Dermis blood vessel endothelial cell (primary cell): ENCODE results near the gene NXPE4. TPM values are rescaled to one million over a fixed set of nuclear protein-coding genes. Genes with fewer than 3 reads are reported as not detected.
"Not testable (repeated sequence)": the region's sequence is repeated elsewhere in the genome, so short reads cannot be mapped to it uniquely, and the experiment has no call there.

Experiments
- DNase-seq: peaks from one replicate; pipeline ENCODE4 v3.0.0; 2010
- total RNA-seq: library from RNA; depleted of rRNA; stranded (reverse); fragments of >200 nt; gene quantifications from 2 replicates; pipeline ENCODE4 v1.2.3, GENCODE V29; 2014

Gene NXPE4
- not detected in 2 replicates for total RNA-seq

DNA sequence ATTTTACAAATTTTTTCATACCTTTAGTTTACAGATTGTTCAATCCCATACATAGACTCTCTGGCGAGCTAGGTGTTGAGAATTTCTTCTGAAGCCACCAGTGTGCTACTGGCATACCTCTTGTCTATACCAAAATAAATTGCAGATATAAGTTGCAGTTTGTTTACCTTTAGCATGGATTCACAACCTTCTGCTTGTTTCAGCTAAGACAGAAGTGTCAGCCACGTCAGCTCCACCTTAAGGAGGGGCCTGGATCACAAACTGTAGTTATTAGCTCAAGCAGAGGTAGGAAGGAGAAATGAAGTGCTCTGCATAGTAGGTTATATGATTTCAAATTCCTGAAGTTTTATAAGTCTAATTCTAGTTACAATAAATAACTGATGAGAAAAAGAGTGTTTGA is at the start of gene NXPE4:
NXPE4 (minus strand) TSS at position 216 of the 400 bp plus-strand sequence. CDS start 1,027 bp downstream, outside the sequence.
- DNase-seq: no peak

DNA sequence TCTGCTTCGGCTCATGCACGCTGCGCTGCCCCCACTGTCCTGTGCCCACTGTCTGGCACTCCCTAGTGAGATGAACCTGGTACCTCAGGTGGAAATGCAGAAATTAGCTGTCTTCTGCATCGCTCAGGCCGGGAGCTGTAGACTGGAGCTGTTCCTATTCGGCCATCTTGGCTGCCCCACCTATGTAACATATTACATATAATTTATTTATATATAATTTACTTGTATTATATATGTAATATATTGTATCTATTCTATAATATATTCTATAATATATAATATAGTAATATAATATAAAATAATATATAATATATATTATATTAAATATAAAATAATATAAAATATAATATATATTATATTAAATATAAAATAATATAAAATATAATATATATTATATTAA is 43.9 kb upstream of the NXPE4 start:
- not testable (repeated sequence) for DNase-seq

DNA sequence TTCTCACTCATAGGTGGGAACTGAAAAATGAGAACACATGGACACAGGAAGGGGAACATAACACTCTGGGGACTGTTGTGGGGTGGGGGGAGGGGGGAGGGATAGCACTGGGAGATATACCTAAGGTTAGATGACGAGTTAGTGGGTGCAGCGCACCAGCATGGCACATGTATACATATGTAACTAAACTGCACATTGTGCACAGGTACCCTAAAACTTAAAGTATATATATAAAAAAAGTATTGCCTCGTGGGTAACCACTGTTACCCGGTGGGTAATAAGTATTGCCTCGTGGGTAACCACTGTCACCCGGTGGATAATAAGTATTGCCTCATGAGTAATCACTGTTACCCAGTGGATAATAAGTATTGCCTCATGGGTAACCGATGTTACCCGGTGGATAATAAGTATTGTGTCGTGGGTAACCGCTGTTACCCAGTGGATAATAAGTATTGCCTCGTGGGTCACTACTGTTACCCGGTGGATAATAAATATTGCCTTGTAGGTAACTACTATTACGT is 35.9 kb upstream of the NXPE4 start:
- DNase-seq: not testable (repeated sequence)

DNA sequence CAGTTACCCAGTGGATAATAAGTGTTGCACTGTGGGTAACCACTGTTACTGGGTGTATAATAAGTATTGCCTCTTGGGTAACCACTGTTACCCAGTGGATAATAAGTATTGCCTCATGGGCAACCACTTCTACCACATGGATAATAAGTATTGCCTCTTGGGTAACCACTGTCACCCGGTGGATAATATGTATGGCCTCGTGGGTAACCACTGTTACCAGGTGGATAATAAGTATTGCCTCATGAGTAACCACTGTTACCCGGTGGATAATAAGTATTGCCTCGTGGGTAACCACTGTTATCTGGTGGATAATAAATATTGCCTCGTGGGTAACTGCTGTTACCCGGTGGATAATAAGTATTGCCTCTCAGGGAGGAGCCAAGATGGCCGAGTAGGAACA is 29.7 kb upstream of the NXPE4 start:
- DNase-seq: no peak

DNA sequence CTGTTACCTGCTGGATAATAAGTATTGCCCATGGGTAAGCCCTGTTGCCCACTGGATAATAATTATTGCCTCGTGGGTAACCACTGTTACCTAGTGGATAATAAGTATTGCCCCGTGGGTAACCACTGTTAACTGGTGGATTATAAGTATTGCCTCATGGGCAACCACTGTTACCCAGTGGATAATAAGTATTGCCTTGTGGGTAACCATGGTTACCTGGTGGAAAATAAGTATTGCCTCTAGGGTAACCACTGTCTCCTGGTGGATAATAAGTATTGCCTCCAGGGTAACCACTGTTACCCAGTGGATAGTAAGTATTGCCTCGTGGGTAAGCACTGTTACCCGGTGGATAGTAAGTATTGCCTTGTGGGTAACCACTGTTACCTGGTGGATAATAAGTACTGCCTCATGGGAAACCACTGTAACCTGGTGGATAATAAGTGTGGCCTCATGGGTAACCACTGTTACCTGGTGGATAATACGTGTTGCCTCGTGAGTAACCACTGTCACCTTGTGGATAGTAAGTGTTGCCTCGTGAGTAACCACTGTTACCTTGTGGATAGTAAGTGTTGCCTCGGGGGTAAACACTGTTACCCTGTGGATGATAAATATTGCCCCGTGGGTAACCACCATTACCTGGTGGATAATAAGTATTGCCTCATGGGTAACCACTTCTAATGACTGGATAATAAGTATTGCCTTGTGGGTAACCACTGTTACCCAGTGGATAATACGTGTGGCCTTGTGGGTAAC is 29.0 kb upstream of the NXPE4 start:
- no peak for DNase-seq

DNA sequence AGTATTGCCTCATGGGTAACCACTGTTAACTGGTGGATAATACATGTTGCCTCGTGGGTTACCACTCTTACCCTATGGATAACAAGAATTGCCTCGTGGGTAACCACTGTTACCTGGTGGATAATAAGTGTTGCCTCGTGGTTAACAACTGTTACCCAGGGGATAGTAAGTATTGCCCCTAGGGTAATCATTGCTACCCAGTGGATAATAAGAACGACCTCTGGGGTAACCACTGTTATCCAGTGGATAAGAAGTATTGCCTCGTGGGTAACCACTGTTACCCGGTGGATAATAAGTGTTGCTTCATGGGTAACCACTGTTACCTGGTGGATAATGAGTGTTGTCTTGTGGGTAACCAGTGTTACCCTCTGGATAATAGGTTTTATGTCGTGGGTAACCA is 28.1 kb upstream of the NXPE4 start:
- no peak for DNase-seq

DNA sequence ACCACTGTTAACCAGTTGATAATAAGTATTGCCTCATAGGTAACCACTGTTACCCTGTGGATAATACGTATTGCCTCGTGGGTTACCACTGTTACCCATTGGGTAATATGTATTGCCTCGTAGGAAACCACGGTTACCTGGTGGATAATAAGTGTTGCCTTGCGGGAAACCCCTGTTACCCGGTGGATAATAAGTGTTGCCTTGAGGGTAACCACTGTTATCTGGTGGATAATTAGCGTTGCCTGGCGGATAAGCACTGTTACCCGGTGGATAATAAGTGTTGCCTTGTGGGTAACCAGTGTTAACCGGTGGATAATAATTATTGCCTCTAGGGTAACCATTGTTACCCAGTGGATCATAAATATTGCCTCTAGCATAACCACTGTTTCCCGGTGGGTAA is 27.3 kb upstream of the NXPE4 start:
- DNase-seq: no peak

DNA sequence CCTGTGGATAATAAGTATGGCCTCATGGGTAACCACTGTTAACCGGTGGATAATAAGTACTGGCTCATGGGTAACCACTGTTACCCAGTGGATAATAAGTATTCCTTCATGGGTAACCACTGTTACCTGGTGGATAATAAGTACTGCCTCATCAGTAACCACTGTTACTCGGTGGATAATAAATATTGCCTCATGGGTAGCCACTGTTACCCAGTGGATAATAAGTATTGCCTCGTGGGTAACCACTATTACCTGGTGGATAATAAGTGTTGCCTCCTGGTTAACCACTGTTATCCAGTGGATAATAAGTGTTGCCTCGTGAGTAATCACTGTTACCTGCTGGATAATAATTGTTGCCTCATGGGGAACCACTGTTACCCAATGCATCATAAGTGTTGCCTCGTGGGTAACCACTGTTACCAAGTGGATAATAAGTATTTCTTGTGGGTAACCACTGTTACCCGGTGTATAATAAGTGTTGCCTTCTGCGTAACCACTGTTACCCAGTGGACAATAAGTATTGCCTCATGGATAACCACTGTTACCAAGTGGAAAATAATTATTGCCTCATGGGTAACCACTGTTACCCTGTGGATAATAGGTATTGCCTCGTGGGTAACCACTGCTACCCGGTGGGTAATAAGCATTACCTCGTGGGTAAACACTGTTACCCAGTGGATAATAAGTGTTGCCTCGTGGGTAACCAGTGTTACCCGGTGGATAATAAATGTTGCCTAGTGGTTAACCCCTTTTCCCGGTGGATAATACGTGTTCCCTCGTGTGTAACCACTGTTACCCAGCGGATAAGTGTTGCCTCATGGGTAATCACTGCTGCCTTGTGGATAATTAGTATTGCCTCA is 26.6 kb upstream of the NXPE4 start:
- no peak for DNase-seq

DNA sequence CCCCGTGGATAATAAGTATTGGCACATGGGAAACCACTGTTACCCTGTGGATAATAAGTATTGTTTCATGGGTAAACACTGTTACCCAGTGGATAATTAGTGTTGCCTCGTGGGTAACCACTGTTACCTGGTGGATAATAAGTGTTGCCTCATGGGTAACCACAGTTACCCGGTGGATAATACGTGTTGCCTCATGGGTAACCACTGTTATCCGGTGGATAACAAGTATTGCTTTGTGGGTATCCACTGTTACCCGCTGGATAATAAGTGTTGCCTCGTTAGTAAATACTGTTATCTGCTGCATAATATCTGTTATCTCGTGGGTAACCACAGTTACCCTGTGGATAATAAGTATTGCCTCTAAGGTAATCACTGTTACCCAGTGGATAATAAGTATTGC is 25.5 kb upstream of the NXPE4 start:
- DNase-seq: no peak

DNA sequence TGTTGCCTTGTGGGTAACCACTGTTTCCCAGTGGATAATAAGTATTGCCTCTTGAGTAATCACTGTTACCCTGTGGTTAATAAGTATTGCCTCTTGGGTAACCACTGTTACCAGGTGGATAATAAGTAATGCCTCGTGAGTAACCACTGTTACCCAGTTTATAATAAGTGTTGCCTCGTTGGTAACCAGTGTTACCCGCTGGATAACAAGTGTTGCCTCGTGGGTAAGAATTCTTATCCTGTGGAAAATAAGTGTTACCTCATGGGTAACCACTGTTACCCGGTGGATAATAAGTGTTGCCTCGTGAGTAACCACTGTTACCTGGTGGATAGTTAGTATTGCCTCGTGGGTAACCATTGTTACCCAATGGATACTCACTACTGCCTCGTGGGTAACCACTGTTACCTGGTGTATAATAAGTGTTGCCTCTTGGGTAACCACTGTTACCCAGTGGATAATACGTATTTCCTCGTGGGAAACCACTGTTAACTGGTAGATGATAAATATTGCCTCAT is 24.1 kb upstream of the NXPE4 start:
- DNase-seq: no peak

DNA sequence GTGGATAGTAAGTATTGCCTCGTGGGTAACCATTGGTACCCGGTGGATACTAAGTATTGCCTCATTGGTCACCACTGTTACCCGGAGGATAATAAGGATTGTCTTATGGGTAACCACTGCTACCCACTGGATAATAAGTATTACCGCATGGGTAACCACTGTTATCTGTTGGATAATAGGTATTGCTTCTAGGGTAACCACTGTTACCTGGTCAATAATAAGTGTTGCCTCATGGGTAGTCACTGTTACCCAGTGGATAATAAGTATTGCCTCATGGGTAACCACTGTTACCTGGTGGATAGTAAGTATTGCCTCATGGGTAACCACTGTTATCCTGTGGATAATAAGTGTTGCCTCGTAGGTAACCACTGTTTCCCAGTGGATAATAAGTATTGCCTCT is 22.6 kb upstream of the NXPE4 start:
- no peak for DNase-seq

DNA sequence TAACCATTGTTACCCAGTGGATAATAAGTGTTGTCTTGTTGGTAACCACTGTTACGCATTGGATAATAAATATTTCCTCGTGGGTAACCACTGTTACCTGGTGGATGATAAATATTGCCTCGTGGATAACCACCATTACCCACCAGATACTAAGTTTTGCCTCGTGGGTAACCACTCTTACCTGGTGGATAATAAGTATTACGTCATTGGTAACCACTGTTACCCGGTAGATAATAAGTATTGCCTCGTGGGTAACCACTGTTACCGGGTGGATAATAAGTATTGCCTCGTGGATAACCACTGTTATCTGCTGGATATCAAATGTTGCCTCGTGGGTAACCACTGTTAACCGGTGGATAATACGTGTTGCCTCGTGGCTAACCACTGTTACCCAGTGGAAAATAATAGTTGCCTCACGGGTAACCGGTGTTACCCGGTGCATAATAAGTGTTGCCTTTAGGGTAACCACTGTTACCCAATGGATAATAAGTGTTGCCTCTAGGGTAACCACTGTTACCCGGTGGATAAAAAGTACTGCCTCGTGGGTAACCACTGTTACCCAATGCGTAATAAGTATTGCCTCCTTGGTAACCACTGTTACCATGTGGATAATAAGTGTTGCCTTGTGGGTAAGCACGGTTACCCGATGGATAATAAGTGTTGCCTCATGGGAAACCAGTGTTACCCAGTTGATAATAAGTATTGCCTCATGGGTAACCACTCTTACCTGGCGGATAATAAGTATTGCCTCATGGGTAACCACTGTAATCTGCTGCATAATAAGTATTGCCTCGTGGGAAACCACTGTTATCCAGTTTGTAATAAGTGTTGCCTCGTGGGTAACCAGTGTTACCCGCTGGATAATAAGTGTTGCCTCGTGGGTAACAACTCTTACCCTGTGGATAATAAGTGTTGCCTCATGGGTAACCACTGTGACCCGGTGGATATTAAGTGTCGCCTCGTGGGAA is 21.9 kb upstream of the NXPE4 start:
- no peak for DNase-seq

DNA sequence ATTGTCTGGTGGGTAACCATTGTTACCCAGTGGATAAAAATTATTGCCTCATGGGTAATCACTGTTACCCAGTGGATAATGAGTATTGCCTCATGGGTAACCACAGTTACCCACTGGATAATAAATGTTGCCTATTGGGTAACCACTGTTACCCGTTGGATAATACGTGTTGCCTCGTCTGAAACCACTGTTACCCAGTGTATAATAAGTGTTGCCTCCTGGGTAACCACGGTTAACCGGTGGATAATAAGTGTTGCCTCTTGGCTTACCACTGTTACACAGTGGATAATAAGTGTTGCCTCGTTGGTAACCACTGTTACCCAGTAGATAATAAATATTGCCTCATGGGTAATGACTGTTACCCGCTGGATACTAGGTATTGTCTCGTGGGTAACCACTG is 20.9 kb upstream of the NXPE4 start:
- no peak for DNase-seq

DNA sequence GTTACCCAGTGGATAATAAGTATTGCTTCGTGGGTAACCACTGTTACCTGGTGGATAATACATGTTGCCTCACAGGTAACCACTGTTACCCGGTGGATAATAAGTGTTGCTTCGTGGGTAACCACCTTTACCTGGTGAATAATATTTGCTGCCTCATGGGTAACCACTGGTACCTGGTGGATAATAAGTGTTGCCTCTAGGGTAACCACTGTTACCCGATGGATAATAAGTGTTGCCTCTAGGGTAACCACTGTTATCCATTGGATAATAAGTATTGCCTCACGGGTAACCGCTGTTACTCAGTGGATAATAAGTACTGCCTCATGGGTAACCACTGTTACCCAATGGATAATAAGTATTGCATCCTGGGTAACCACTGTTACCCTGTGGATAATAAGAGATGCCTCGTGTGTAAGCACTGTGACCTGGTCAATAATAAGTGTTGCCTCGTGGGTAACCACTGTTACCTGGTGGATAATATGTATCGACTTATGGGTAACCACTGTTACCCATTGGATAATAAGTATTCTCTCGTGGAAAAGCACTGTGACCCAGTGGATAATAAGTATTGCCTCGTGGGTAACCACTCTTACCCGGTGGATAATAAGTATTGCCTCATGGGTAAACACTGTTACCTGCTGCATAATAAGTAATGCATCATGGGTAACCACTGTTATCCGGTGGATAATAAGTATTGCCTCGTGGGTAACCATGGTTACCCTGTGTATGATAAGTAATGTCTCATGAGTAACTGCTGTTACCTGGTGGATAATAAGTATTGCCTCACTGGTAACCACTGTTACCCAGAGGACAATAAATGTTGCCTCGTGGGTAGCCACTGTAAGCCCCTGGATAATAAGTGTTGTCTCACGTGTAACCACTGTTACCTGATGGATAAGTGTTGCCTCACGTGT is 20.1 kb upstream of the NXPE4 start:
- DNase-seq: no peak

DNA sequence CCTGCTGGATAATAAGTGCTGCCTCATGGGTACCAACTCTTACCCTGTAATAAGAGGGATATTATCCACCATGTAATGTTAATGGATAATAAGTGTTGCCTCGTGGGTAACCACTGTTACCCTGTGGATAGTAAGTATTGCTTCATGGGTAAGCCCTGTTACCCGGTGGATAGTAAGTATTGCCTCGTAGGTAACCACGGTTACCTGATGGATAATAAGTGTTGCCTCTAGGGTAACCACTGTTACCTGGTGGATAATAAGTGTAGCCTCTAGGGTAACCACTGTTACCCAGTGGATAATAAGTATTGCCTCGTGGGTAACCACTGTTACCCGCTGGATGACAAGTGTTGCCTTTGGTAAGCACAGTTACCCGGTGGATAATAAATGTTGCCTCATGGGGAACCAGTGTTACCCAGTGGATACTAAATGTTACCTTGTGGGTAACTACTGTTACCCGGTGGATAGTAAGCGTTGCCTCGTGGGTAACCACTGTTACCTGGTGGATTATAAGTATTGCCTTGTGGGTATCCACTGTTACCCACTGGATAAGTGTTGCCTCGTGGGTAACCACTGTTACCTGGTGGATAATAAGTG is 18.6 kb upstream of the NXPE4 start:
- no peak for DNase-seq

DNA sequence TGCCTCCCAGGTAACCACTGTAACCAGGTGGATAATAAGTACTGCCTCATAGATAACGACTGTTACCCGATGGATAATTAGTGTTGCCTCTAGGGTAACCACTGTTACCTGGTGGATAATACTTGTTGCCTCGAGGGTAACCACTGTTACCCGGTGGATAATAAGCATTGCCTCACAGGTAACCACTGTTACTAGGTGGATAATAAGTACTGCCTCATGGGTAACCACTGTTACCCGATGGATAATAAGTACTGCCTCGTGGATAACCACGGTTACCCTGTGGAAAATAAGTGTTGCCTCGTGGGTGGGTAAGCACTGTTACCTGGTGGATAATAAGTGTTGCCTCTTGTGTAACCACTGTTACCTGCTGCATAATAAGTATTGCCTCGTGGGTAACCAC is 17.5 kb upstream of the NXPE4 start:
- DNase-seq: not testable (repeated sequence)

DNA sequence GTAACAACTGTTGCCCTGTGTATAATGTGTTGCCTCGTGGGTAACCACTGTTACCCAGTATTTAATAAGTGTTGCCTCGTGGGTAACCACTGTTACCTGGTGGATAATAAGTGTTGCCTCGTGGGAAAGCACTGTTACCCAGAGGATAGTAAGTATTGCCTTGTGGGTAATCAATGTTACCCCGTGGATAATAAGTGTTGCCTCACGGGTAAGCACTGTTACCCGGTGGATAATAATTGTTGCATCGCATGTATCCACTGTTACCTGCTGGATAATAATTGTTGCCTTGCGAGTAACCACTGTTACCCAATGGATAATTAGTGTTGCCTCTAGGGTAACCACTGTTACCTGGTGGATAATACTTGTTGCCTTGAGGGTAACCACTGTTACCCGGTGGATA is 17.1 kb upstream of the NXPE4 start:
- no peak for DNase-seq

DNA sequence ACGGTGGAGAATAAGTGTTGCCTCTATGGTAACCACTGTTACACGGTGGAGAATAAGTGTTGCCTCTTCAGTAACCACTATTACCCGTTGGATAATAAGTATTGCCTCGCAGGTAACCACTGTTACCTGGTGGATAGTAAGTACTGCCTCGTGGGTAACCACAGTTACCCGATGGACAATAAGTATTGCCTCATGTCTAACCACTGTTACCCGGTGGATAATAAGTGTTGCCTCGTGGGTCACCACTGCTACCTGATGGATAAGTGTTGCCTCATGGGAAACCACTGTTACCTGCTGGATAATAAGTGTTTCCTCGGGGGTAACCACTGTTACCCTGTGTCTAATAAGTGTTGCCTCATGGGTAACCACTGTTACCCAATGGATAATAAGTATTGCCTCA is 16.6 kb upstream of the NXPE4 start:
- DNase-seq: not testable (repeated sequence)

DNA sequence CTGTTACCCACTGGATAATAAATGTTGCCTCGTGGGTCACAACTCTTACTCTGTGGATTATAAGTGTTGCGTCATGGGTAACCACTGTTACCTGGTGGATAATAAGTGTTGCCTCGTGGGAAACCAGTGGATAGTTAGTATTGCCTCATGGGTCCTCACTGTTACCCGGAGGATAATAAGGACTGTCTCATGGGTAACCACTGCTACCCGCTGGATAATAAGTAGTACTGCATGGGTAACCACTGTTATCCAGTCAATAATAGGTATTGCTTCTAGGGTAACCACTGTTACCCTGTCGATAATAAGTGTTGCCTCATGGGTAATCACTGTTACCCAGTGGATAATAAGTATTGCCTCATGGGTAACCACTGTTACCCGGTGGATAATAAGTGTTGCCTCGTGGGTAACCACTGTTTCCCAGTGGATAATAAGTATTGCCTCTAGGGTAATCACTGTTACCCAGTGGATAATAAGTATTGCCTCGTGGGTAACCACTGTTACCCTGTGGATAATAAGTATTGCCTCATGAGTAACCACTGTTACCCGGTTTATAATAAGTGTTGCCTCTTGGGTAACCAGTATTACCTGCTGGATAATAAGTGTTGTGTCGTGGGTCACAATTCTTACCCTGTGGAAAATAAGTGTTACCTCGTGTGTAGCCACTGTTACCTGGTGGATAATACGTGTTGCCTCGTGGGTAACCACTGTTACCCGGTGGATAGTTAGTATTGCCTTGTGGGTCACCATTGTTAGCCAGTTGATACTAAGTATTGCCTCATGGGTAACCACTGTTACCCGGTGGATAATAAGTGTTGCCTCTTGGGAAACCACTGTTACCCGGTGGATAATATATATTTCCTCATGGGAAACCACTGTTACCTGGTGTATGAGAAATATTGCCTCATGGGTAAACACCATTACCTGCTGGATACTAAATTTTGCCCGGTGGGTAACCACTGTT is 15.7 kb upstream of the NXPE4 start:
- DNase-seq: no peak

DNA sequence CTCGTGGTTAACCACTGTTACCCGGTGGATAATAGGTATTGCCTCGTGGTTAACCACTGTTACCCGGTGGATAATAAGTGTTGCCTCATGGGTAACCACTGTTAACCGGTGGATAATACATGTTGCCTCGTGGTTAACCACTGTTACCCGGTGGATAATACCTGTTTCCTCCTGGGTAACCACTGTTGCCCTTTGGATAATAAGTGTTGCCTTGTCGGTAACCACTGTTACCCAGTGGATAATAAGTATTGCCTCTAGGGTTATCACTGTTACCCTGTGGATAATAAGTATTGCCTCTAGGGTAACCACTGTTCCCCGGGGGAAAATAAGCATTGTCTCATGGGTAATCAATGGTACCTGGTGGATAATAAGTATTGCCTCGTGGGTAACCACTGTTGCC is 15.0 kb upstream of the NXPE4 start:
- DNase-seq: no peak
